ENCODE results near the gene SUMO4. TPM values are rescaled to one million over a fixed set of nuclear protein-coding genes. Genes with fewer than 3 reads are reported as not detected.

The SUMO4 gene
- polyA plus RNA-seq, 2 of the 4 experiments (the other 2 are of a cell fraction), result 0.18 TPM; not detected in 1

GRCh38 chr6:149383371-149383770 is 16.7 kb upstream of the SUMO4 start:
- Histone ChIP-seq H3K9me3 (peaks cover 11% of the 10 kb centered on the region), H3K4me2 (no peak overlapping the region), H3K4me1 (no peaks in the 10 kb centered on the region), H3K27ac (no peak overlapping the region), H3K4me3 (no peak overlapping the region)
- ChIA-PET CTCF (interaction anchor here (2.1 kb wide), 1 partner anchor 49 kb away, joined by 7 read pairs; no protein-coding TSS in a partner anchor), POLR2A (no interaction called here)
- WGBS (ENCODE audit: missing lambda C conversion rate), result 88% methylated on average over 4 of the region's 4 CpGs
- TF ChIP-seq CTCF (IDR thresholded peaks at IDR 0.05) (no peak), GATA3 (IDR thresholded peaks at IDR 0.05; ENCODE audit: borderline replicate concordance) (no peak), HOXA7 (CRISPR knock-in tag; IDR thresholded peaks at IDR 0.05) (no peak)
- ATAC-seq (no peak), FAIRE-seq (no peak), DNase-seq (ENCODE audit: low read depth in 1 of 2, low spot score in 1 of 2) (no peak)

GRCh38 chr6:149384464-149384863 is 15.6 kb upstream of the SUMO4 start:
- POLR2A ChIA-PET, result no interaction called here
- DNase-seq (ENCODE audit: low read depth in 1 of 2, low spot score in 1 of 2) (no peak), FAIRE-seq (no peak), ATAC-seq (no peak)
- Histone ChIP-seq H3K4me3 (no peak overlapping the region), H3K9me3 (peaks cover 11% of the 10 kb centered on the region), H3K27ac (no peak overlapping the region), H3K4me2 (no peak overlapping the region), H3K4me1 (no peaks in the 10 kb centered on the region)
- CTCF ChIA-PET, result no interaction called here
- no peak for TF ChIP-seq ZSCAN20 (CRISPR knock-in tag; IDR thresholded peaks at IDR 0.05)
- no peak for TF ChIP-seq MAX (IDR thresholded peaks at IDR 0.05)
- no peak for TF ChIP-seq NFE2L2 (conservative IDR thresholded peaks at IDR 0.05; ENCODE audit: low read length)
- TF ChIP-seq HMGXB4 (CRISPR knock-in tag; IDR thresholded peaks at IDR 0.05; ENCODE audit: borderline replicate concordance), result no peak
- no peak for TF ChIP-seq RFX5 (IDR thresholded peaks at IDR 0.05)
- no peak for TF ChIP-seq ELK1 (IDR thresholded peaks at IDR 0.05; ENCODE audit: low read depth, low read length)
- TF ChIP-seq CHD4 (IDR thresholded peaks at IDR 0.05; ENCODE audit: borderline replicate concordance), result no peak
- TF ChIP-seq FOSL2 (IDR thresholded peaks at IDR 0.05), result no peak
- no peak for TF ChIP-seq FOSL2 (CRISPR knock-in tag; IDR thresholded peaks at IDR 0.05)
- TF ChIP-seq TP53 (CRISPR knock-in tag; IDR thresholded peaks at IDR 0.05), result no peak
- TF ChIP-seq MYC (IDR thresholded peaks at IDR 0.05; ENCODE audit: borderline replicate concordance, low read length), result no peak

- FAIRE-seq (no peak), ATAC-seq (no peak), DNase-seq (ENCODE audit: low read depth in 1 of 2, low spot score in 1 of 2) (no peak)
- TF ChIP-seq HOXB5 (CRISPR knock-in tag; IDR thresholded peaks at IDR 0.05) (no peak), PHF8 (IDR thresholded peaks at IDR 0.05; ENCODE audit: borderline replicate concordance, low read depth) (no peak), HDAC2 (IDR thresholded peaks at IDR 0.05) (no peak), NFE2L2 (conservative IDR thresholded peaks at IDR 0.05; ENCODE audit: low read length) (no peak), TFCP2L1 (CRISPR knock-in tag; IDR thresholded peaks at IDR 0.05) (no peak), MAFK (IDR thresholded peaks at IDR 0.05; ENCODE audit: partially characterized antibody) (no peak)
- 94% methylated on average over 5 of the region's 5 CpGs for WGBS (ENCODE audit: missing lambda C conversion rate)
- H3K4me3 ChIP-seq, result no peak overlapping the region
- H3K4me1 ChIP-seq, result no peaks in the 10 kb centered on the region
- CTCF ChIA-PET, result interaction anchor here (0.8 kb wide), 1 partner anchor 274 kb away, joined by 3 read pairs; no protein-coding TSS in a partner anchor
- peaks cover 11% of the 10 kb centered on the region for H3K9me3 ChIP-seq
- H3K27ac ChIP-seq, result no peak overlapping the region
- H3K4me2 ChIP-seq, result no peak overlapping the region
- POLR2A ChIA-PET, result no interaction called here
These were observed 13.9 kb upstream of the SUMO4 start for GRCh38 chr6:149385998-149386646.

Data from A549 (cell line).